ENCODE results near the gene GDAP2.
A peak's percentile ranks its signal among the peaks of the same experiment; 100 is the strongest.
"Not testable (repeated sequence)": the region's sequence is repeated elsewhere in the genome, so short reads cannot be mapped to it uniquely, and the experiment has no call there.

The GDAP2 gene, protein sequence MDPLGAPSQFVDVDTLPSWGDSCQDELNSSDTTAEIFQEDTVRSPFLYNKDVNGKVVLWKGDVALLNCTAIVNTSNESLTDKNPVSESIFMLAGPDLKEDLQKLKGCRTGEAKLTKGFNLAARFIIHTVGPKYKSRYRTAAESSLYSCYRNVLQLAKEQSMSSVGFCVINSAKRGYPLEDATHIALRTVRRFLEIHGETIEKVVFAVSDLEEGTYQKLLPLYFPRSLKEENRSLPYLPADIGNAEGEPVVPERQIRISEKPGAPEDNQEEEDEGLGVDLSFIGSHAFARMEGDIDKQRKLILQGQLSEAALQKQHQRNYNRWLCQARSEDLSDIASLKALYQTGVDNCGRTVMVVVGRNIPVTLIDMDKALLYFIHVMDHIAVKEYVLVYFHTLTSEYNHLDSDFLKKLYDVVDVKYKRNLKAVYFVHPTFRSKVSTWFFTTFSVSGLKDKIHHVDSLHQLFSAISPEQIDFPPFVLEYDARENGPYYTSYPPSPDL

DNA sequence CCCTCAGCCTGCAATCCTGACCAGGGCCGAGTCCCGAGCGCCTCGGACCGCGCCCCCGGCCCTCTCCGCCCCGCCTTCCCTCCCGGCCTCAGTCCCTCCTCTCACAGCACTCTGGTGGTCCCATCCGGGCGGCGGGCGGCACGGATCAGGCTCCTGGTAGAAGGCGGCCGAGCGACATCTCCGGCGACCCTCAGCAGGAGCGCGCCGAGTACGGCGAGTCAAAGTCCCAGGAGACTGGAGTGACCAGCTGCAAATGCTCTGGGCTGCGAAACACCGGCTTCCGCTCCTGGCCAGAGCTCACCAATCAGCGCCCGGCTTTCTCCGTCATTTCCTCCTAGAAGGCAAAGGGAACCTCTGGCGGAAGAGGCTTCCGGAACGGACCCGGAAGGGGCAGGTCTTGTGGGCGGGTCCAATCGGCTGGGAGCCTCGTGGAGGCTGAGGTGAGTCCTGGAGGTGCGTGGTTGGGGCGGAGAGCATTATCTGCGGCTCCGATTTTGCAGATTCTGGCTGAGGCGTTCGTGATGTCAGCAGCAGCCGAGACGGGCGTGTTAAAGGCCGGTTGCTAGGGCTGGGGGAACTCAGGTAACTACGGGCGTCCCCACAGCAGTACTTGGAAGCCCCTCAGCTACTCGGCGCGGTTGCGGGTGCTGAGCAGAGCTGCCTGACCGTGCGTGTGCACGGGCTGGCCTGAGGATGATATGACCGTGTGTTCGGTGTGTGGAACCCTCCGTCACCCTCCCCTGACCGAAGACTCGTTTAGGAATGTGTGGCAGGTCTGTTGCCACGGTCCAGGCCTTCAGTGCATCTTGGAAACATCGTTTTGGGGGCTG is at the start of gene GDAP2, which contains the start of gene WDR3:
Gene GDAP2 (minus strand): TSS at position 279 of the 830 bp plus-strand sequence. CDS start 9,264 bp downstream, outside the sequence.
Gene WDR3 (plus strand): TSS at position 397 of the 830 bp plus-strand sequence. CDS start 3,581 bp downstream, outside the sequence.
- peak; percentile 96 for DNase-seq

DNA sequence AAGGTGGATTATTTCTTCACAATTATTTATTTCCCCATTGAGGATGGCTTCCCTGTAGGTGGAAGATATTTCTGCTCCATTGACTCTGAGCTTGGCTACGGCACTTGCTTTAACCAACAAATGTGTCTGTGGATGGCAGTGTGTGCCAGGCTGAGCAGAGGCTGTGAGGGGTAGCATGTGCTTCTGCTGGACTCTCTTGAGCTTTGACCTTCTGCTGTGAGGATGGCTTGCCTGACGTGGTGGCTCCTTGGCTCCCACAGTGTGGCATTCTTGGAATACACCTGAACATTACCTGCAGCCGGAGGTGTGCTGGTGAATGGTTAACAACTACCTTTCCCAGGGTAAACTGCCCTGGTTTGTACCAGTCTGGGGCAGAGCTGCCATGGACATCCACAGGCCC is 47.0 kb upstream of the GDAP2 start:
- DNase-seq = no peak

GRCh38 chr1:117971777-117972176 is 42.4 kb upstream of the GDAP2 start:
- DNase-seq = no peak

DNA sequence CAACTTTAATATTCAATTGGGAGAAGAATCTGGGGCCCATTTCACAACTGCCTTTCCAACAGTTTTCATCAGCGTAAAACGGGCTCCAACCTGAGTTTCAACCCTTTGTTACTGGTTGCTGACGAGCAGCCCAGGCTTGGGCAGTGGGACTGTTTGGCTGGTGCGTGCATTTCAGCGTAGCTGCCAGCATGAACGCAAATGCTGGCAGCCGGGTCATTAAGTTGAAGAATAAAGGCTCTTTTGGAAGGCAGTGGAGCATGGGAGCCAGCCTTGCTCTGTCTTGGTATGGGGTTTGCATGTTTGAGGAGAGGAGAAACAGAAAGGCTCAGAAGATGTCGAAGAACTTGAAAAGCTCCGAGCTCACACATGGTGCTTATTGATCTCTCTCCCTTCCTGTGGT is 40.8 kb upstream of the GDAP2 start:
- DNase-seq = no peak

GRCh38 chr1:117967881-117968280 is 38.5 kb upstream of the GDAP2 start:
- DNase-seq = no peak

- peak; percentile 42 for DNase-seq
These were observed 38.1 kb upstream of the GDAP2 start for GRCh38 chr1:117967477-117967876.

- no peak for DNase-seq
These were observed 35.0 kb upstream of the GDAP2 start for GRCh38 chr1:117964290-117965038.

DNA sequence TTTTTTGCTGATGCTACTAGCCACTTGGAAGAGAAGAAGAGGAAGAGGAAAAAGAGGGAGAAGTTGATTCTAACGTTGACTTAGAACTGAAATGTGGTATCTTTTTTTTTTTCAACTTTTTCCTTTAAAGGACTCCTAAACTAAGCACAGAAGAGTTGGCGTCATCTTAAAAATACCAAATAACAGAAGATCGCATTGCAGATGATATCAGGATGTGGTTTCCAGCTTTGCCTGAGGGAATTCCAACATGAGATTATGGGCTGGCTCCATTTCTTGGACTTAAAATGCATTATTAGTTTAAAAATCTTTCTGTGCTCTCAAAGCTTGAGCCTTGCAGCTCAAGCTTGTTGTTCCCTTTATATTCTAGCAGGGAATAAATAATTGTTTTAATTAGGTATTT is 29.9 kb upstream of the GDAP2 start:
- no peak for DNase-seq

- DNase-seq = no peak
These were observed 23.0 kb upstream of the GDAP2 start for GRCh38 chr1:117952386-117952785.

DNA sequence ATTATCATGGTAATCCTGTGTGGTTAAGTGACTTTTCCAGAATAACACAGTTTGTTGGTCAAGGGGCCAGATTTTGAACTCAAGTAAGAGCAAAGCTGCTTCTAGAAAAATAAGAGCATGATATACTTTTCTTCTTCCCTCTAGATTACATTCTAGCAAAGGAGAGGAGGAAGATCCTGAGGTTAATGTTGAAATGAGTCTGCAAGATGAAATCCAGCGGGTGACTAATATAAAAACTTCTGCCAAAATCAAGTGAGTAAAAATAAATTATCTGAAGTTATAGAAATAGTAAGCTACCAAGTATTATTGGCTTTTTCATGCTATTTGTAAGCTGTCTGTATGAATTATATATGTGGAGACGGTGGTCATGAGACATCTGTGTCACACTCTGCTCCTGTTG is 12.9 kb upstream of the GDAP2 start:
- no peak for DNase-seq

- no peak for DNase-seq
These were observed 4.3 kb upstream of the GDAP2 start for GRCh38 chr1:117933769-117934168.

- no peak for DNase-seq
These were observed 3.2 kb upstream of the GDAP2 start for GRCh38 chr1:117932576-117932975.

DNA sequence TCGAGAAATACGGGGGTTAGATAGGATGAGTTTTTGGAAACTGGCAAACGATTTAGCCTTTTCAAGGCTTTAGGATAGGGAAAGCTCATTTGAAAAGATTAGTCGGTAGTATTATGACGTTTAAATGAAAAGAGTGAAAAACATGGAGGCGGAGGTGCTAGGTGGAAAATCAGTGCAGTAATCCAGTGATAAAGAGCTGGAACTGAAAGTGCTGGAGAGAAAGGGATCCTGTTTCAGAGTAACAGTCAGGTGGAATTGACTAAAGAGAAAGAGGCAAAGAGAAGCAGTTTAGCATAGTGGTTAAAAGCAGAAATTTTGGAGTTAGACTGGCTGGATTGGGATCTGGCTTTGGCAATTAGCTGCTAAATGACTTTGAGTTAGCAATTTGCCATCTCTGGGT is 1.1 kb upstream of the GDAP2 start:
- DNase-seq = no peak

DNA sequence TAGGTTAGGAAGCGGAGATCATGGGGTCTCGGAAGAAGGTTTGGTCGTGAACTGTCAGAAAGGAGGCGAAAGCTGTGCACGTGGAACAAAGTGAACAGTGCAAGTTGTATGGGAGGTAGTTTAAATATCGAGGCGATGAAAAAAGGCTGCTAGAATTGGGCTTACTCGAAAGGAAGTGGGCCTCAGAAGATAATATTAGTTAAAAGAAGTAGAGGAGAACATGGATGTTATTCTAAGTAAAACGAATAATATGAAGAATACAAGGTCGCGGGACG is 689 bp upstream of the GDAP2 start:
- DNase-seq = no peak

GRCh38 chr1:117928881-117929342 is 509 bp downstream of the GDAP2 start:
- DNase-seq = peak; percentile 77

DNA sequence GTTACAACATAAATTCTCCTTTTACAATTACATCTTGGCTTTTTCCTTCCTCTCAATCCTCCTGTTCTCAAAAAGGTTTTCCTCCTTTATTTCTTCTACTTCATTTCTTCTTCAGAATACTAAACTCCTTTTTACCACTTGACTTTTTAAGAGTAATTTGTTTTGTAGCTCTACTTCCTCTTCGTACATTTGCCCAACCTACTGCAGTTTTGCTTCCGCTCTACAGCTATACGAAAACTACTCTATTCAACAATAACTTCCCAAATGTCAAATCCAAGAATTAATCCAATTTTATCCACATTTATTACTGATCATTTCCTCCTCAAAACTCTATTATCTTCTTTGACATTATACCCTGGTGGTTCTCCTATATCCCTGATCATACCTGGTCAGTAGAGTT is 3.4 kb downstream of the GDAP2 start:
- peak; percentile 48 for DNase-seq

- not testable (repeated sequence) for DNase-seq
These were observed 6.7 kb downstream of the GDAP2 start for GRCh38 chr1:117922717-117923116.

GRCh38 chr1:117921991-117922390 is 7.4 kb downstream of the GDAP2 start:
- no peak for DNase-seq

- DNase-seq = no peak
These were observed 10.0 kb downstream of the GDAP2 start for GRCh38 chr1:117919376-117919775.

GRCh38 chr1:117911051-117911450 is 18.4 kb downstream of the GDAP2 start:
- DNase-seq = no peak

DNA sequence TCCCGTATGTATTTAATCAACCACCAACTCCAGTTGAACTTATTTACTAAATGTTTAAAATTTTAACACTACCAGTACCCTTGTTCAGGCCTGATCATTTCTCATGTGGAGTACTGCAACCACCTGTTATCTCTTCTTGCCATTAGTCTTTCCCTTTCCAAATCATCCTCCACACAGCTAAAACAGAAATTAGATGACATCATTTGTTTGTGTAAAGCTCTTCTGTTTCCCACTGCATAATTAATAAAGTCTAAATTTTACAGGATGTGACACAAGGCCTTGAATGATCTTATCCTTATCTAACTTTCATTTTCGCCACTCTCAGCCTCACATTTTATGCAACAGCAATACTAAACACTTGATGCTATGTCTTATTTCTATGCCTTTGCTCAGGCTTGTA is 24.4 kb downstream of the GDAP2 start:
- DNase-seq = no peak

GRCh38 chr1:117904485-117904884 is 24.9 kb downstream of the GDAP2 start:
- no peak for DNase-seq

DNA sequence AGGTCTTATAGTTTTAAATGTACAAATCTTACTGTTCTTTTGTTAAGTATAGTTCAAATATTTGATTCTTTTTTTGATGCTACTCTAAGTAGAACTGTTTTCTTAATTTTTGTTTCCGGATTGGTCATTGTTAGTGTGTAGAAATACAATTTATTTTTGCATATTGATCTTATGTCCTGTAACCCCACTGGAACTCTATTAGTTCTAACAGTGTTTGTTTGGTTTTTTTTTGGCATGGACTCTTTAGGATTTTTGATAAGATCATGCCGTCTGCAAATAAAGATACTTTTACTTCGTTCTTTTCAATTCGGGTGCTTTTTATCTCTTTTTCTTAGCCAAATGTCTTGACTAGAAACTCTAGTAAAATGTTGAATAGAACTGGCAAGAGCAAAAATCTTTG is 26.5 kb downstream of the GDAP2 start:
- no peak for DNase-seq
